GM12878 (cell line): Measurements from ENCODE around the gene PATZ1. TPM values are rescaled to one million over a fixed set of nuclear protein-coding genes. Genes with fewer than 3 reads are reported as not detected.

ENCODE experiments used
- BACH1 ChIP-seq: fragments of 450-650 bp; IDR thresholded peaks from 2 replicates; pipeline ENCODE4 v1.6.1; 2017; ENCODE audit warnings: mild to moderate bottlenecking, borderline replicate concordance
- CBFB ChIP-seq: IDR thresholded peaks from 2 replicates; pipeline ENCODE4 v1.6.1; 2016; ENCODE audit warnings: antibody characterized with exemption, low read depth
- CHD2 ChIP-seq: IDR thresholded peaks from 2 replicates; pipeline ENCODE4 v1.6.1; 2011; ENCODE audit warnings: low read depth, low read length, improper control_type of control experiment, borderline replicate concordance
- CHD4 ChIP-seq: fragments of 200-600 bp; sonication (generic); IDR thresholded peaks from 2 replicates; pipeline ENCODE4 v1.6.1; 2016; ENCODE audit warnings: mild to moderate bottlenecking
- JUNB ChIP-seq: IDR thresholded peaks from 2 replicates; pipeline ENCODE4 v1.6.1; 2016; ENCODE audit warnings: antibody characterized with exemption, mild to moderate bottlenecking
- LARP7 ChIP-seq: fragments of 450-650 bp; IDR thresholded peaks from 2 replicates; pipeline ENCODE4 v1.6.1; 2017; ENCODE audit warnings: mild to moderate bottlenecking
- MEF2B ChIP-seq: fragments of 450-650 bp; IDR thresholded peaks from 2 replicates; pipeline ENCODE4 v1.6.1; 2018; ENCODE audit warnings: mild to moderate bottlenecking, moderate library complexity; ENCODE audit not compliant: partially characterized antibody, poor library complexity, severe bottlenecking
- MLLT1 ChIP-seq: fragments of 450-650 bp; IDR thresholded peaks from 2 replicates; pipeline ENCODE4 v1.6.1; 2016; ENCODE audit warnings: mild to moderate bottlenecking
- POLR2AphosphoS2 ChIP-seq: IDR thresholded peaks from 2 replicates; pipeline ENCODE4 v1.6.1; 2011; ENCODE audit warnings: low read depth, mild to moderate bottlenecking, low read length, improper control_type of control experiment, moderate library complexity
- SIX5 ChIP-seq: IDR thresholded peaks from 2 replicates; pipeline ENCODE4 v1.6.1; 2011; ENCODE audit warnings: mild to moderate bottlenecking, low read depth, low read length, moderate library complexity; ENCODE audit not compliant: severe bottlenecking
- YBX1 ChIP-seq: fragments of 450-650 bp; IDR thresholded peaks from 2 replicates; pipeline ENCODE4 v1.6.1; 2016; ENCODE audit warnings: antibody characterized with exemption
- YY1 ChIP-seq: IDR thresholded peaks from 2 replicates; pipeline ENCODE4 v1.6.1; 2011; ENCODE audit warnings: low read depth, mild to moderate bottlenecking, low read length
- polyA plus RNA-seq, 11 experiments: library from polyadenylated mRNA; depleted of rRNA in 4 of 11; unstranded in 6 of 11; stranded (reverse) in 5 of 11; fragments of >200 nt; fragmentation: Nextera tagmentation in 4 of 11; fragmentation: Illumina TruSeq in 1 of 11; extraction: Ambion mirVana in 4 of 11; extraction: Trizol in 1 of 11; gene quantifications; 1 replicate in 1 of 11; 2 replicates in 10 of 11; pipeline versions ENCODE4 v1.2.1 to v1.2.3, GENCODE V29; 2011 to 2016; ENCODE audit warnings: inconsistent platforms in 2 of 11, missing spikeins in 2 of 11, low read depth in 1 of 11
- total RNA-seq, 4 experiments: library from RNA; depleted of rRNA in 3 of 4; stranded (reverse); fragments of >200 nt in 3 of 4; fragmentation: Illumina TruSeq in 1 of 4; extraction: Trizol in 1 of 4; gene quantifications; 2 replicates each; pipeline versions ENCODE4 v1.2.1 to v1.2.3, GENCODE V29; 2013 to 2021
- TF ChIP-seq, protein P1 (sequence below): IDR thresholded peaks from 2 replicates; pipeline ENCODE4 v1.6.1; 2011; ENCODE audit warnings: borderline replicate concordance, low read depth, mild to moderate bottlenecking, moderate library complexity, low read length; ENCODE audit not compliant: insufficient read depth, poor library complexity, severe bottlenecking

PATZ1 gene
- total and polyA plus RNA-seq, 10 of the 15 experiments (the other 5 are each of a cell fraction or from before 2014, with no cell fraction given): 3.6 to 32.7 (median 13.9) TPM

- TF ChIP-seq POLR2AphosphoS2 (no peak), CHD4 (no peak), JUNB (no peak), CBFB (no peak), LARP7 (no peak), MLLT1 (no peak), YY1 (no peak), CHD2 (no peak), SIX5 (no peak), MEF2B (no peak), BACH1 (no peak), YBX1 (no peak)
- TF ChIP-seq, protein P1, sequence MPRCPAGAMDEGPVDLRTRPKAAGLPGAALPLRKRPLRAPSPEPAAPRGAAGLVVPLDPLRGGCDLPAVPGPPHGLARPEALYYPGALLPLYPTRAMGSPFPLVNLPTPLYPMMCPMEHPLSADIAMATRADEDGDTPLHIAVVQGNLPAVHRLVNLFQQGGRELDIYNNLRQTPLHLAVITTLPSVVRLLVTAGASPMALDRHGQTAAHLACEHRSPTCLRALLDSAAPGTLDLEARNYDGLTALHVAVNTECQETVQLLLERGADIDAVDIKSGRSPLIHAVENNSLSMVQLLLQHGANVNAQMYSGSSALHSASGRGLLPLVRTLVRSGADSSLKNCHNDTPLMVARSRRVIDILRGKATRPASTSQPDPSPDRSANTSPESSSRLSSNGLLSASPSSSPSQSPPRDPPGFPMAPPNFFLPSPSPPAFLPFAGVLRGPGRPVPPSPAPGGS: no peak
Observed at GRCh38 chr22:31279327-31279669, 66.8 kb downstream of the PATZ1 start (continued).
